GM23338 (cell line): ENCODE measurements around the gene SLC41A3. TPM values are rescaled to one million over a fixed set of nuclear protein-coding genes. Genes with fewer than 3 reads are reported as not detected.

Experiments used
- ATAC-seq: fragments of 200-7000 bp; cut with Tn5 transposase; 3 replicates; pipeline ENCODE4 v1.9.1; 2020
- DNase-seq: peaks from one replicate; pipeline ENCODE4 v3.0.0-alpha.2; 2015; ENCODE audit warnings: low spot score
- H2AFZ ChIP-seq: fragments of 200-600 bp; sonication (generic); 2 replicates; pipeline ENCODE4 v1.8.0; 2016; ENCODE audit warnings: antibody characterized with exemption, mild to moderate bottlenecking, moderate library complexity
- H3F3A ChIP-seq: fragments of 200-600 bp; sonication (generic); replicated peaks from 2 replicates; pipeline ENCODE4 v1.8.0; 2017; ENCODE audit warnings: antibody characterized with exemption, mixed run types, low read depth
- H3K27ac ChIP-seq: fragments of 200-600 bp; sonication (generic); 2 replicates; pipeline ENCODE4 v1.6.1; 2016; ENCODE audit warnings: low read depth
- H3K27me3 ChIP-seq: fragments of 200-600 bp; sonication (generic); 2 replicates; pipeline ENCODE4 v1.8.0; 2016; ENCODE audit warnings: mild to moderate bottlenecking, mixed run types, moderate library complexity; ENCODE audit not compliant: insufficient read depth
- H3K36me3 ChIP-seq: fragments of 200-600 bp; sonication (generic); 2 replicates; pipeline ENCODE4 v1.8.0; 2016; ENCODE audit warnings: mild to moderate bottlenecking; ENCODE audit not compliant: insufficient read depth
- H3K4me1 ChIP-seq: fragments of 200-600 bp; sonication (generic); 2 replicates; pipeline ENCODE4 v1.8.0; 2016; ENCODE audit warnings: mild to moderate bottlenecking, moderate library complexity; ENCODE audit not compliant: insufficient read depth
- H3K4me2 ChIP-seq: fragments of 200-600 bp; sonication (generic); 2 replicates; pipeline ENCODE4 v1.7.1; 2017; ENCODE audit warnings: mixed run types
- H3K4me3 ChIP-seq: fragments of 200-600 bp; sonication (generic); 2 replicates; pipeline ENCODE4 v1.6.1; 2016; ENCODE audit warnings: mixed run types
- H3K79me2 ChIP-seq: fragments of 200-600 bp; sonication (generic); replicated peaks from 2 replicates; pipeline ENCODE4 v1.8.0; 2017; ENCODE audit warnings: mild to moderate bottlenecking; ENCODE audit not compliant: insufficient read depth
- H3K9me2 ChIP-seq: fragments of 200-600 bp; sonication (generic); 2 replicates; pipeline ENCODE4 v1.8.0; 2017; ENCODE audit not compliant: insufficient read depth
- H4K20me1 ChIP-seq: fragments of 200-600 bp; sonication (generic); replicated peaks from 2 replicates; pipeline ENCODE4 v1.8.0; 2017; ENCODE audit warnings: mild to moderate bottlenecking; ENCODE audit not compliant: insufficient read depth
- H3K27ac Mint-ChIP-seq: 2 replicates; pipeline ENCODE4 v1.8.0; 2020; ENCODE audit warnings: inconsistent platforms, mild to moderate bottlenecking, moderate library complexity, mixed read lengths
- H3K27me3 Mint-ChIP-seq: 3 replicates; pipeline ENCODE4 v1.8.0; 2022; ENCODE audit warnings: low read depth, mild to moderate bottlenecking, moderate library complexity, mixed read lengths, inconsistent platforms; ENCODE audit not compliant: insufficient read depth, poor library complexity
- H3K36me3 Mint-ChIP-seq: 3 replicates; pipeline ENCODE4 v1.8.0; 2021; ENCODE audit warnings: low read depth, mild to moderate bottlenecking, inconsistent platforms, moderate library complexity, mixed read lengths
- H3K4me1 Mint-ChIP-seq: 3 replicates; pipeline ENCODE4 v1.8.0; 2020; ENCODE audit warnings: mild to moderate bottlenecking, inconsistent platforms, mixed read lengths
- H3K4me3 Mint-ChIP-seq: 3 replicates; pipeline ENCODE4 v1.8.0; 2021; ENCODE audit warnings: moderate library complexity, mild to moderate bottlenecking, inconsistent platforms, mixed read lengths
- H3K9me3 Mint-ChIP-seq: 3 replicates; pipeline ENCODE4 v1.8.0; 2020; ENCODE audit warnings: moderate library complexity, mild to moderate bottlenecking, inconsistent platforms, mixed read lengths
- CTCF ChIP-seq, 2 experiments: fragments of 200-600 bp in 1 of 2; sonication (generic) in 1 of 2; conservative IDR thresholded peaks; 2 replicates each; pipeline versions ENCODE4 v1.5.1 to v1.6.1; 2016 to 2017; ENCODE audit warnings: antibody characterized with exemption in 2 of 2, low read depth in 2 of 2, mild to moderate bottlenecking in 2 of 2, moderate library complexity in 1 of 2
- EZH2phosphoT487 ChIP-seq: fragments of 200-600 bp; sonication (generic); IDR thresholded peaks from one replicate; pipeline ENCODE4 v1.8.1; 2018; ENCODE audit warnings: antibody characterized with exemption; ENCODE audit not compliant: unreplicated experiment
- JUNB ChIP-seq: IDR thresholded peaks from one replicate; pipeline ENCODE4 v1.6.1; 2016; ENCODE audit warnings: antibody characterized with exemption; ENCODE audit not compliant: unreplicated experiment
- NANOG ChIP-seq: IDR thresholded peaks from 2 replicates; pipeline ENCODE4 v1.6.1; 2016; ENCODE audit warnings: antibody characterized with exemption, borderline replicate concordance
- STAT1 ChIP-seq: IDR thresholded peaks from one replicate; pipeline ENCODE4 v1.6.1; 2016; ENCODE audit warnings: antibody characterized with exemption; ENCODE audit not compliant: unreplicated experiment
- ZNF462 ChIP-seq: fragments of 250-450 bp; sonication (Bioruptor Pico); IDR thresholded peaks from 2 replicates; pipeline ENCODE4 v1.5.0; 2020; ENCODE audit warnings: mild to moderate bottlenecking, moderate library complexity
- polyA plus RNA-seq: library from polyadenylated mRNA; unstranded; fragments of >200 nt; fragmentation: Nextera tagmentation; extraction: Ambion mirVana; gene quantifications from 2 replicates; pipeline ENCODE4 v1.2.1, GENCODE V29; 2016
- total RNA-seq: library from RNA; depleted of rRNA; stranded (reverse); fragments of >200 nt; shearing (Covaris generic); gene quantifications from 2 replicates; pipeline ENCODE4 v1.2.3, GENCODE V29; 2014

SLC41A3 gene
- total and polyA plus RNA-seq, 2 experiments from 2014 or later, result 12.1 to 29.8 TPM

- TF ChIP-seq ZNF462 (CRISPR knock-in tag), result no peak
Observed at GRCh38 chr3:126121632-126122031, 37.7 kb upstream of the SLC41A3 start (continued).

- no peaks in the 10 kb centered on the region for H3F3A ChIP-seq
- no peaks in the 10 kb centered on the region for H3K79me2 ChIP-seq
- no peak overlapping the region for H3K4me2 ChIP-seq
- Mint-ChIP-seq H3K4me3 (no peak overlapping the region), H3K36me3 (peaks cover 7% of the 10 kb centered on the region; the same call in 2 of the 3 replicates), H3K4me1 (peaks cover 15% of the 10 kb centered on the region), H3K27ac (no peak overlapping the region), H3K9me3 (no peaks in the 10 kb centered on the region; the same call in 2 of the 3 replicates), H3K27me3 (peaks cover 13% of the 10 kb centered on the region)
- no peak overlapping the region for H3K27ac ChIP-seq
- H3K4me3 ChIP-seq, result no peak overlapping the region
- H2AFZ ChIP-seq, result no peak overlapping the region
- TF ChIP-seq EZH2phosphoT487, result no peak
- TF ChIP-seq NANOG, result no peak
- TF ChIP-seq JUNB, result no peak
- no peak for TF ChIP-seq STAT1
- TF ChIP-seq ZNF462 (CRISPR knock-in tag), result no peak
- TF ChIP-seq CTCF (conservative IDR thresholded peaks at IDR 0.05; ENCODE audit: low read depth in 2 of 2), result no peak
- no peaks in the 10 kb centered on the region for H3K27me3 ChIP-seq
- H3K9me2 ChIP-seq, result 0 out of 2 replicates have a peak, but pooled peaks cover 3% of the 10 kb centered on the region
- H3K36me3 ChIP-seq, result no peaks in the 10 kb centered on the region
- no peaks in the 10 kb centered on the region for H4K20me1 ChIP-seq
- ATAC-seq, result no peak
- H3K4me1 ChIP-seq, result no peaks in the 10 kb centered on the region; the same call in 1 of the 2 replicates
- DNase-seq, result no peak
Observed at GRCh38 chr3:126121074-126121473, 37.1 kb upstream of the SLC41A3 start.
